Lower leg skin (tissue), 3 donors: ENCODE data around the gene HIBCH.

Experiments used
- CTCF ChIP-seq, 3 donors: fragments of 450-650 bp; IDR thresholded peaks; one replicate each; pipeline ENCODE4 v1.5.1; 2016; ENCODE audit warnings: antibody characterized with exemption in 3 of 3, mild to moderate bottlenecking in 3 of 3, moderate library complexity in 2 of 3
- POLR2A ChIP-seq, 2 donors: fragments of 450-650 bp; IDR thresholded peaks; one replicate each; pipeline ENCODE4 v1.6.1; 2016 to 2017; ENCODE audit warnings: antibody characterized with exemption in 2 of 2, mild to moderate bottlenecking in 1 of 2, moderate library complexity in 1 of 2

- TF ChIP-seq CTCF (IDR thresholded peaks at IDR 0.05), result no peak
- no peak for TF ChIP-seq POLR2A (IDR thresholded peaks at IDR 0.05)
Measured at GRCh38 chr2:190162851-190163250, 156.8 kb downstream of the HIBCH start.
